SU-DHL-6 (cell line): ENCODE measurements around the gene NMRK1.
A peak's percentile ranks its signal among the peaks of the same experiment; 100 is the strongest.

Source experiments
- H2AFZ ChIP-seq: fragments of 200-600 bp; sonication (generic); 2 replicates; pipeline ENCODE4 v1.6.1; 2014; ENCODE audit warnings: low read depth, mild to moderate bottlenecking, moderate library complexity, mixed read lengths, antibody characterized with exemption, low read length; ENCODE audit not compliant: severe bottlenecking
- H3F3A ChIP-seq: fragments of 200-600 bp; shearing (Covaris generic); 2 replicates; pipeline ENCODE4 v1.6.0; 2016; ENCODE audit warnings: antibody characterized with exemption, mild to moderate bottlenecking; ENCODE audit not compliant: insufficient read depth
- H3K27ac ChIP-seq: fragments of 200-600 bp; sonication (generic); 2 replicates; pipeline ENCODE4 v1.5.1; 2016; ENCODE audit warnings: low read depth, mild to moderate bottlenecking, low read length, moderate library complexity, mixed read lengths
- H3K27me3 ChIP-seq: fragments of 200-600 bp; sonication (generic), shearing (Covaris generic); 2 replicates; pipeline ENCODE4 v1.6.0; 2014; ENCODE audit warnings: mild to moderate bottlenecking, low read length
- H3K36me3 ChIP-seq: fragments of 200-600 bp; sonication (generic); 2 replicates; pipeline ENCODE4 v1.6.1; 2014; ENCODE audit warnings: mild to moderate bottlenecking, low read length, mixed read lengths
- H3K4me2 ChIP-seq: fragments of 300-600, 200-600 bp; shearing (Covaris generic), sonication (generic); 2 replicates; pipeline ENCODE4 v1.6.0; 2014; ENCODE audit warnings: low read length, low read depth, mild to moderate bottlenecking; ENCODE audit not compliant: poor library complexity, severe bottlenecking
- H3K4me3 ChIP-seq: fragments of 200-600 bp; sonication (generic); 2 replicates; pipeline ENCODE4 v1.5.1; 2014; ENCODE audit warnings: antibody characterized with exemption, low read length, mild to moderate bottlenecking, mixed read lengths; ENCODE audit not compliant: insufficient read depth, poor library complexity, severe bottlenecking
- H3K79me2 ChIP-seq: fragments of 200-600 bp; sonication (generic); 2 replicates; pipeline ENCODE4 v1.6.1; 2014; ENCODE audit warnings: mild to moderate bottlenecking, low read length, moderate library complexity; ENCODE audit not compliant: insufficient read depth
- H3K9ac ChIP-seq: fragments of 200-600 bp; sonication (generic); 2 replicates; pipeline ENCODE4 v1.7.0; 2014; ENCODE audit warnings: mild to moderate bottlenecking, low read length
- H3K9me2 ChIP-seq: fragments of 200-600 bp; sonication (generic); replicated peaks from 2 replicates; pipeline ENCODE4 v1.6.1; 2014; ENCODE audit warnings: low read length; ENCODE audit not compliant: insufficient read depth
- H3K9me3 ChIP-seq: fragments of 200-600 bp; sonication (generic); 2 replicates; pipeline ENCODE4 v1.6.1; 2014; ENCODE audit warnings: low read length, mixed read lengths; ENCODE audit not compliant: insufficient read depth
- H4K20me1 ChIP-seq: fragments of 200-600 bp; sonication (generic); 2 replicates; pipeline ENCODE4 v1.6.1; 2014; ENCODE audit warnings: low read depth, mild to moderate bottlenecking, antibody characterized with exemption, low read length, moderate library complexity, mixed read lengths
- EZH2phosphoT487 ChIP-seq: fragments of 200-600 bp; sonication (generic), shearing (Covaris generic); conservative IDR thresholded peaks from 2 replicates; pipeline ENCODE4 v1.6.1; 2018; ENCODE audit warnings: mild to moderate bottlenecking, antibody characterized with exemption, low read length, moderate library complexity, mixed read lengths
- TF ChIP-seq, protein P1 (sequence below): fragments of 200-600 bp; sonication (generic); IDR thresholded peaks from one replicate; pipeline ENCODE4 v1.5.1; 2017; ENCODE audit warnings: antibody characterized with exemption, mild to moderate bottlenecking, low read length, moderate library complexity; ENCODE audit not compliant: insufficient read depth, poor library complexity, severe bottlenecking

The NMRK1 gene

DNA sequence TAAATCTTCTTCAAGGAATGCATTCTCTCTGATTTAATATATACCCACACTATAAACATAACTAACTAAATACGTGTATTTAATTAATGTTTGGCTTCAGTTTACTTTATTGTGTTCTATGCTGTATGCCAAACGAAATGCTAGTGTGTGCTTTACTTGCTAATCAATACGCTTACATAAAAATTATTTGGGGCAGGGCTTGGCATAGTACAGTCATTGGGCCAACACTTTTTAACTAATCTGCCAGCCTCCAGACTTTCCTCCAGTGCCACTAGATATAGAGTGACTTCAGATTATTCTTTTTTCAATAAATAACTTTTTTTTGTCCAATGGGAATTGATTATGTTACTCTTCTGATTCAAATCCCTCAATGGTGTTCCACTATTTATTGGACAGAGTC, 51.2 kb downstream of the NMRK1 start:
- no peaks in the 10 kb centered on the region for H3K9me3 ChIP-seq
- no peaks in the 10 kb centered on the region for H4K20me1 ChIP-seq
- no peak overlapping the region for H3K4me3 ChIP-seq
- no peak for TF ChIP-seq EZH2phosphoT487
- TF ChIP-seq, protein P1, sequence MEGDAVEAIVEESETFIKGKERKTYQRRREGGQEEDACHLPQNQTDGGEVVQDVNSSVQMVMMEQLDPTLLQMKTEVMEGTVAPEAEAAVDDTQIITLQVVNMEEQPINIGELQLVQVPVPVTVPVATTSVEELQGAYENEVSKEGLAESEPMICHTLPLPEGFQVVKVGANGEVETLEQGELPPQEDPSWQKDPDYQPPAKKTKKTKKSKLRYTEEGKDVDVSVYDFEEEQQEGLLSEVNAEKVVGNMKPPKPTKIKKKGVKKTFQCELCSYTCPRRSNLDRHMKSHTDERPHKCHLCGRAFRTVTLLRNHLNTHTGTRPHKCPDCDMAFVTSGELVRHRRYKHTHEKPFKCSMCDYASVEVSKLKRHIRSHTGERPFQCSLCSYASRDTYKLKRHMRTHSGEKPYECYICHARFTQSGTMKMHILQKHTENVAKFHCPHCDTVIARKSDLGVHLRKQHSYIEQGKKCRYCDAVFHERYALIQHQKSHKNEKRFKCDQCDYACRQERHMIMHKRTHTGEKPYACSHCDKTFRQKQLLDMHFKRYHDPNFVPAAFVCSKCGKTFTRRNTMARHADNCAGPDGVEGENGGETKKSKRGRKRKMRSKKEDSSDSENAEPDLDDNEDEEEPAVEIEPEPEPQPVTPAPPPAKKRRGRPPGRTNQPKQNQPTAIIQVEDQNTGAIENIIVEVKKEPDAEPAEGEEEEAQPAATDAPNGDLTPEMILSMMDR: no peak
- no peak overlapping the region for H3K4me2 ChIP-seq
- no peak overlapping the region for H3K27ac ChIP-seq
- no peak overlapping the region for H2AFZ ChIP-seq
- no peaks in the 10 kb centered on the region for H3F3A ChIP-seq
- H3K36me3 ChIP-seq: no peaks in the 10 kb centered on the region
- H3K9me2 ChIP-seq: no peaks in the 10 kb centered on the region
- H3K79me2 ChIP-seq: no peaks in the 10 kb centered on the region
- H3K27me3 ChIP-seq: no peaks in the 10 kb centered on the region
- H3K9ac ChIP-seq: no peak overlapping the region

DNA sequence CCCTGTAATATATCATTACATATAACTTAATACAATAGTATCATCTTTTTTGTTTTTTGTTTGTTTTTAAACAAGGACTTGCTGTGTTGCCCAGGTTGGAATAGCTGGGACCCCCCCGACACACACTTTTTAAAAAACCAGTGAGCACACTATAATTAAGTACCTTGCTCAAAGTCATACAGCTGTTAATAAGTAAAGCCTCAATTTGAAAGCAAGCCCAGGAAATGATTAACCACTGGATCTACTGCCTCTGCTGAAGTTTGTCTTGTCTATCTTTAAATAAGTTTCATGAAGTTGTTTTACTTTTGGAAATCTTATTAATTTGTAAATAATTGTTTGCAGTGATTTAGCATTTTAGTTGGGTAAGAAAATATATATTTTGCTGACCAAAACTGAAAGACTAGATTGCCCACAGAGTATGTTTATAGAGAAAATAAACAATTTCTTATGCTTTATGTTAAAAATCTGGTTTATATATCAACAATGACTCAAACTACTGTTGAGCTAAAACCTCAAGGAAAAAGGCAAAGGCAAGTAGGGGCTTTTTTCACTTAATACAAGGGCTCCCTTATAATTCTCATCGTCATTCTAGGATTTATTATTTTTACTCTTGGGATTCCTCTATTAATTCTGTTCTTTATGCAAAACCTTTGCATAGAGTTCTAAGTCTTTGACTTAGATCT, 54.0 kb downstream of the NMRK1 start:
- no peak overlapping the region for H3K27ac ChIP-seq
- H3K4me2 ChIP-seq: no peak overlapping the region

DNA sequence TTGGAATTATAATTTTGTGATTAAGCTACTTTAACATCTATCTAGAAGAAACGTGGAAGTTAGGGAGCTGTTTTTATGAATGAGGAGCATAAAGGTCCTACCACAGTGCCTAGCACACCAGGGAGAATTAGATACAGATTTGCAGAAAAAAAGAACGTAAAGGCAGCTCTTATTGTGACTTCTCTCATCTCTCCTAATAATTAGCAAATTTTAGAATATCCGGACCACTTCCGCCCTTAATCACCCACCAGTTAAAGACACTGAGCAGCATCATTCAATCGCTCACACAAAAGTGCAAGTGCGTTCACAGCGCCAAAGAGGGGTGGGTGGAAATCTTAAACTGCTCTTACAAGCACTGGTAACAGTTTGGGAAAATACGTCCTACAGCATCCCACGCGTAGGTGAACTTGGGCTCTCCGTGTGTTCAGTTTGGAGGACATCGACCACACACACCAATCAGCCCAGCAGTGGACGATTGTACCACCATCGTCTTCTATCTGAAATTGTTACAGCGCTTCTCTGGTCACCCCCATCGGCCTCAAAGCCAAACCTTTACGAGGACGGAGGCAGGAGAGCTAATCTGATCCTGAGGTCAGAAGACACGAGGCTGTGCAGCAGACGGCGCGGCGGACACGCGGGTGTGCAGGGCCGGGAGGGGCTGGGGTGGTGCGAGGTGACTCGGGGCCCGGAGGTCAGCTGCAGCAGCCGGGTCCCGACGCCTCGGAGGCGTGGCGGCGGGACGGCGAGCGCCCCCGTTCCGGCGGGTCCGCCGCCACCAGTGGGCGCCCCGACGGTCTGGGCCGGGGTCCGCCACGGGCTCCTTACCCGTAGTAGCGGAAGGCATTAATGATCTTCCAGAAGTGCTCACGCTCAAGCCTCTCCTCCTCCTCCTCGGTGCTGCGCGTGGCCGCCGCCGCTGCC, 60.5 kb downstream of the NMRK1 start:
- peaks cover 52% of the 10 kb centered on the region for H3K79me2 ChIP-seq

More for the DNA sequence above, 54.0 kb downstream of the NMRK1 start:
- no peaks in the 10 kb centered on the region for H3K79me2 ChIP-seq
- no peaks in the 10 kb centered on the region for H3K36me3 ChIP-seq
- no peaks in the 10 kb centered on the region for H3K9me2 ChIP-seq
- no peaks in the 10 kb centered on the region for H3K9me3 ChIP-seq
- TF ChIP-seq, protein P1: no peak
- no peak for TF ChIP-seq EZH2phosphoT487
- no peak overlapping the region for H2AFZ ChIP-seq
- no peaks in the 10 kb centered on the region for H3K27me3 ChIP-seq
- no peak overlapping the region for H3K4me3 ChIP-seq
- H3F3A ChIP-seq: no peaks in the 10 kb centered on the region
- no peak overlapping the region for H3K9ac ChIP-seq
- H4K20me1 ChIP-seq: no peaks in the 10 kb centered on the region

More for the DNA sequence above, 60.5 kb downstream of the NMRK1 start:
- Histone ChIP-seq H3F3A (peaks cover 15% of the 10 kb centered on the region), H3K9ac (peak overlapping the region; percentile 89), H3K4me3 (peak overlapping the region; percentile 81), H4K20me1 (peaks cover 5% of the 10 kb centered on the region; the same call in 1 of the 2 replicates), H2AFZ (peak overlapping the region; percentile 86), H3K4me2 (peak overlapping the region; percentile 100), H3K36me3 (no peaks in the 10 kb centered on the region), H3K27ac (peak overlapping the region; percentile 92), H3K9me3 (no peaks in the 10 kb centered on the region), H3K27me3 (no peaks in the 10 kb centered on the region), H3K9me2 (no peaks in the 10 kb centered on the region)
- TF ChIP-seq, protein P1: no peak
- no peak for TF ChIP-seq EZH2phosphoT487
